ENCODE results near the gene PIGK.
A peak's percentile ranks its signal among the peaks of the same experiment; 100 is the strongest.

PIGK gene

DNA sequence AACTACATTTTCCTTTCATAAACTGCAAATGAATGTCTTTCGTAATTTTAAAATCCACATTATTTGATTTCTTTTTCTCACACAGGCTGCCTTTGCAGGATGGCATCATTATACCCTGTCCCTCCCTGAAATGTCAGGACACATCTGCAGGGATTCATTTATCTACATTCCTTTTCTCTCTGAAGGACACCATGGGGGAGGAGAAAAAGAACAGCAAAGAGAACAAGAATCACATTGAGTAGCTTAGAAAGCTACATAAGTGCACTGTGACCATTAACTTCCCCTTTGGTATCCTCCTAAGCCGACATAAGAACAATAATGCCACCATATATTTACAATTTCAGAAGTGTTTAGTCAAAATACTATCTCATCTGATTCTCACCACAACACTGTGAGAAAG lies 129.5 kb downstream of the PIGK start:
- no peak for DNase-seq

DNA sequence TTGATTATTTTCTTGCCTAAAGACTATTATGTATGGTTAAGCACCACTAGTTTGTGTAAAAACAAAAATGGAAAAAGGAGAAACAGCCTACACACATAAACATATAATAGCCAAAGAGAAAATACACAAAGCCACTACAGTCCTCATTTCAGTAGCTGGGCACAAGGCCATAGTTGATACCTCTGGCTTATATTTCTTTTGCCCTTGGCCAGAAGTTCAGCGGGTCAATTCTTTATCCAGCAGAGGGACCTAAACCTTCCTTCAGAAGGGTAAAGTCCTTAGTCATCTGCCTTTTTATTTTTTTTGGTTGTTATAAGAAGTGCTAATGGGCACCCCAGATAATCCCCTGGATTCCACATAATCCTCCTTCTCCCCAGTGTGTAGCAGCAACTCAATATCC lies 134.1 kb downstream of the PIGK start:
- no peak for DNase-seq

DNA sequence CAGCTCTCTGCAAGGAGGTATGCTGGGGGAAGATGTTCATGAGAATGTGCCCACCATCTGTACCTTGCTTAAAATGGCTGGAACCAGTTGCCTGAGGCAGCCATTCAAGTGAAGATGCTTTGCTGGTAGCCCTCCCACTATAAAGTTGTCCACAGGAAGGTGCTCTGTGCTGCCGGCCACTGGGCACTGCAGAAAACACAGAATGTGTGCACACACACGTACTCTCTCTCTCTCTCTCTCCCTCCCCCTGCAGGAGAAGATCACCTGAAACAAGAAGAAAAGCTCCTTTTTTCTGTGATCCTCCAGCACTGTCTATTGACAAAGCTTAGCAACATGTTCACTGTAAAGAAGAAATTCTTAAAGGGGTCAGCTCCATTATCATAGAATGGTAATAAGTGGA lies 134.8 kb downstream of the PIGK start:
- DNase-seq: no peak

DNA sequence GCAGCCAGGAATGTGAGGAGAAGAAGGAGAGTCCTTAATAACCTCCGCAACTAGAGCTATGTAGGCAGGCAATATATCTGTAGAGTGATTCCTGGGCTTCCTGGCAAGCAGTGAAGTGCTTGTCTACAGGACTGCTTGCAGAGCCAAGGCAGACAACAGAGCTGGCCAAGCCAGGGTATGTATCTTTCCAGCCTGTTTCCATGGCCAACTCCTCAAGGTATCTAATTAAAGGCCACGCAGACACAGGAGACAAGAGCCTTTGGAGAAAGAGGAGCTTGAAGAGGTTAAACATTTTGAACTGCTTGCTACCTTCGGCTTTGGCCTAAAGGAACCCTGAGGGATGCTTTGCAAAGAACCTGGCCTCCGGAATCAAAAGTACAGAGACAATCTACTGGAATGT lies 137.4 kb downstream of the PIGK start:
- DNase-seq: no peak

DNA sequence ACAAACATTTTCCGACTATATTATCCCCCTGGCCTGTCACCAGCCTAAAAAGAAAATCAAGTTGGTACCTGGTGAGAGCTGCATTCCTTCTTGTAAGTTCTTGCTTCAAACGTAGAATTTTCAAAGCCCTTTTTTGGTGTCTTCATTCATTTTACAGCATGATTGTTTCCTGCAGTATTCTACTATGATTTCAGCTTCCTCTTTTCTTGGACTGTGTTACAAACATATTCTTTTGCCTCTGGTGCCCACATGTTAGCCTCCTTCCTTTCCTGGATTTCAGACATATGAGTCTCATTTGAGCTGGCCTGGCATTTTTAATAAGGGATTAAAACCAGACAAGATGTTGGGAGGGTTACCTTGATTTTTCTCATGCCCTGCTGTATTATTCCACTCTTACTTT lies 142.5 kb downstream of the PIGK start:
- DNase-seq: no peak

DNA sequence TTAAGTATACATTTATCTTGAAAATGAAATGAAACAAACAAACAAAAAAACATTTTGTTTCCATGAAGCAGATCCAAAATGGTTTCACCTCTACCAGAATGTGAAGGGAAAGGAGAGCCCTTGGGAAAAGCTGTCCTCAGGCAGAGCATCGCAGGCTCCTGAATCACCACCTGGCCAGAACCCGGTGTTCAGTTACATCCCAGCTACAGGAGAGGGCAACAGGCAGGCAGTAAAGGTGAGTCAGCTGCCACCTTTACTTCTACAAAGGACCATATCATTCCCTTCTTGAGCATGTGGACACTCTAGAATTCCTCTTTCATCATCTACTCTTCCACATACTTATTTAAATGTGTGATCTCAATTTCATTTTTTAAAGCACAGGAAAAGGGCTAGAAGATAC lies 151.2 kb downstream of the PIGK start:
- DNase-seq: no peak

DNA sequence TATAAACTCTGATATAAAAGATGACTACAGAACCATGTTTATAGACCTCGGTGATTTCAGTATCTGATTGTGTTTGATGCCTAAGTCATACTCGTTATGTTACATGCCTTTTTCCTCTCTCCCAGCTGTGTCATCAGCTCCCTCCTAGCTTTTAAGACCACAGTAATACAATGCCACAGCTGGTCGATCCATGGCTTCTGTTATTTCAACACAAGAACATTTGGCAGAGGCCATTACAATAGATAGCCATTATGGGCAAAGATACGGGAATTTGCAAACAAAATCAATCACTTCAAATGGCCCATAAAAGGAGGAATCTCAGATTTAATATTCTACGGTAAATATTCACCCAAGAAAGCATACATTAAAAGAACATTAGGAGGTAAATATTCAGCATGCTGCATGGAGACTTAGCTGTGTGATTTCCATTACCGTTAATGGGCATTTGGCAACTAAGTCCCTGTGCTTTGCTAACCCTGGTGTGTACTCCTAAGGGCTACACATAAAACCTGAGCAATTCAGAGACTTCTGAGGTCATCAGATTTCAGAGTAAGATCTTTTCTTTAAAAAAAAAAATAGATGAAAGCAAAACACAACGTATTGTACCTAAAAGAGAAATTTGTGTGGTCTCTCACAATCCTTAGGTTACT lies 153.4 kb downstream of the PIGK start:
- no peak for DNase-seq

DNA sequence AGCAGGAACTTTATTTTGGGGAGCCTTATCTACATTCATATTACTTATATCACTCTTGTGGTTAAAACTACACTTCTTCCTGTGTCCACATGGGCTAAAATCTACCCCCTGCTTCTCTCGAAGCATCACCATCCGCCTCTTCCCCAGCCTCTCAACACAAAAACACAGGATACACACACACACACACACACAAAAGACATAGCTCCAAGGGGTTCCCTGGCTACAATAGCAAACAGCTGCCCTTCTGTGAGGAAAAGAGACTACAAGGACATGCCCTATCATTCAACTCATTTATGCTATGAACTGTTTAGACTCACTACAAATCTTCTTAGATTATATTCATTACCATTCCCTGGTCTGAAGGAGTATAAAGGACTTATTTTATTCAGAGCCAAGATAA lies 155.0 kb downstream of the PIGK start:
- DNase-seq: no peak

DNA sequence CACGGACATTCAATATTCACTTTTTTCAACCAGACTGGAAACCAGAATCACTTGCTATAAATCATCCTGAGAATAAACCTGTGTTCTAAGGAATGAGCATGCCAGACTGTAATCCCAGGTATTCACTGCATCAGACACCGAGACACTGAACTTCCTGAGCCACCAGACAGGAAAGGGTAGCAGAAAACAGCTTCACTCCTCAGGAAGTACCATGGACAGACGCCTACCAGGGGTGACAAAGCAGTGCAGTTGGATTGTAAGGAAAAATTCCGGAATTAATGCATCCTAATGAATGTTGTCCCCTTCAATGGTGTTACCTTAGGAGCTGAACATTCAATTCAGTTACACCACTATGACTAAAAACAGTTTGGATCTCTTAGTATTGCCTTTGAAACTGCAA lies 156.1 kb downstream of the PIGK start:
- DNase-seq: no peak

DNA sequence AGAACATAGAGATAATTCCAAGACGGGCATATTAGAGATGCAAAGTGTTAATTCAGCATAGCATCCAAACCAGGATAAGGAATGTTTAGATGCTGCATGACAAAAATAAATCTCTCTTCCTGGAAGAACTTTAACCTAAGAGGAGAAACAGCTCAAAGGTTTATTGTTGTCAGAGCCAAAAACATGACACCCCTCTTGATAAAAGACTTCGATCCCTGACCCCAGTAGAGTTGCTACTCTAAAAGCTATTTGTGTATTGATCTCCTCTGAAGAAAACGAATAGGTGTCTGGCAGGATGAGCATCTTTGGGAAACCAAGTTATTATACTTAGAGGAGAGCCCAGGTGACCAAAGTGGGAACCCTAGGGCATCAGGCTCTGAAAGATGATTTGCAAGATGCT lies 158.1 kb downstream of the PIGK start:
- no peak for DNase-seq

DNA sequence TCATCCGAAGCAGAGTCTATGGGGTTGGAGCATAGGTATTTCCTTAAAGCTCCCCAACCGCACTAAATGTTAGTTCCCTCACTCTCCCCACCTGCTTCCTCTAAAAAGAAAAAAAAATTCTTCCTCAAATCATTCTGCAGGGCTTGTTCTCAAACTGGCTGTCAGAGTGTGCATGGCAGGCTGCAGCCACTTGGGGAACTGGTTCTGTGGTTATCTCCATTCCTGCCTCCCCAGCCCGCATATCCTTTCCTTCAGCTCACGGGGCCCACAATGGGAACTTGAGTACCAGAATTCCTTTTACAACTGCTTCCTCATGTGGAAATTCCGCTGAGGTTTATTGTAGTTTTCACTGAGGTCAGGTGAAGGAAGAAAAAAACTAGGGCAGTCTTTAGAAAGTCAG lies 159.2 kb downstream of the PIGK start:
- DNase-seq: no peak

DNA sequence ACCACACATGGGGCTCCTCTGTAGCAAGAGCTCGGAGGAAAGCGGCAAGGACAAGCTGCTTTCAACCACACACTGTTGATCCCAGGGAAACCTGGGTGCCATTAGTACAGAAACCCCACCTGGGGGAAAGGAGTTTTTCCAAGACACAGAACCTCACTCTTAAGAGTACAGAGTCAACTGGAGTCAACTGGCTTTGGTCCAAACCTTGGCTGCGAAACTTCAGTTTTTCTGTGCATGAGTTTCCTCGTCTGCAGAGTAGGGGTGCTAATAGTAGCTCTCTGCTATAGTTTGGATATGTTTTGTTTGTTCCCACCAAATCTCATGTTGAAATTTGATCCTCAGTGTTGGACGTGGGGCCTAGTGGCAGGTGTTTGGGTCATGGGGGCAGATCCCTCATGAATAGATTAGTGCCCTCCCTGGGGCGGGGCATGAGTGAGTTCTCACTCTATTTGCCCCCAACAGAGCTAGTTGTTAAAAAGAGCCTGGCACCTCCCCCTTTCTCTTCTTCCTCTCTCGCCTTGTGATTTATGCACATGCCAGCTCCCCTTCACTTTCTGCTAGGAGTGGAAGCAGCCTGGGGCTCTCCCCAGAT lies 161.1 kb downstream of the PIGK start:
- no peak for DNase-seq

DNA sequence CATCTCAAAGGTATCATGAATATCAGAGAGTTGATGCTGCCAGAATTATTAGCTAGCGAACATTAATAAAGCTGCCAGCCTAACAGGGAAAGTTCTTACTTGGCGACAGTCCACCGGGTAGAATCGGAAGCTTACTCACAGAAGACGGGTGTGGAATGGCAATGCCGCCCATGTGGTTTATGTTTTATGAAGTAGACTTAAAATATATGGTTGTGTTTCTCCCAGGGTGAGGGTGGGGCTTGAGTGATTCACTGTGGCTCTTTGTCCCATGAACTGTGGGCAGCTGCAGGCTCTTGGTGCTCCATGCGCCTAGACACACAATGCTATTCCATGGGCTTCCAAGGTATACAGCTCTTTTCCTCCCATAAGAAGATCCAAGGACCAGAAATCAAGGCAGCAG lies 162.7 kb downstream of the PIGK start:
- no peak for DNase-seq

DNA sequence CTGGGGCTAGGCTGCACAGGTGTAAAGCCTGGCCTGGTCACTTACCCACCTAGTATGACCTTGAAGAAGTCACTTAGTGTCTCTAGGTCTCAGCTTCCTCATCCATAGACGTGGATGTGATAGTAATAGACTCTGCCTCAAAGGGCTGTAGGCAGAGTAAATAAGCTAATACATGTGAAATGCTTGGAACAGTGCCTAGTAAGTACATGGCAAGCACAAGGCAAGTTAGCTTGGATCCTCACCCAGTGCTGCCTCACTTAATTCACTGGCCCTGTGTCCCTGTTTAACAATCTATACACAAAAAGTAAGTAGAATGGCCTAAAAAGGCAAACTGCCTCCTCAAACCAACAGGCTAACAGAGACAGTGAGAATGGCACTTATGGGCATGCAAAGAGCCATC lies 167.8 kb downstream of the PIGK start:
- no peak for DNase-seq

DNA sequence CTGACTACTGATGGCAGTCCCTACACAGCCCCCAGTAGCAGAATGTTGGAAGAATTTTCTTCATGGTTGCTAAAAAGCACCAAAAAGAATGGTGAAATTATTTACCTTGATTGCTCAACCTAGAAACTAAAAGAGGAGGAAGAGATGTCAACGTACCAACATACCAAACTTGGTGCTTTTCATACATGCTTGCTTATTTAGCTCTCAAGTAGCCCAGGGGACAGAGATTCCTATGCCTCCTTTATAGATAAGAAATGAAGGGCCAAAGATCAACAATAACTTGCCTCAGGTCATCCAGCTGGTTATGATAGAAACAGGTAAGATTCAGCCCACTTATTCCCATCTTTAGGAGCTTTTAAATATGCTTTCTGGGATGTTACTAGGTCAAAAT lies 170.6 kb downstream of the PIGK start:
- peak; percentile 23 for DNase-seq

DNA sequence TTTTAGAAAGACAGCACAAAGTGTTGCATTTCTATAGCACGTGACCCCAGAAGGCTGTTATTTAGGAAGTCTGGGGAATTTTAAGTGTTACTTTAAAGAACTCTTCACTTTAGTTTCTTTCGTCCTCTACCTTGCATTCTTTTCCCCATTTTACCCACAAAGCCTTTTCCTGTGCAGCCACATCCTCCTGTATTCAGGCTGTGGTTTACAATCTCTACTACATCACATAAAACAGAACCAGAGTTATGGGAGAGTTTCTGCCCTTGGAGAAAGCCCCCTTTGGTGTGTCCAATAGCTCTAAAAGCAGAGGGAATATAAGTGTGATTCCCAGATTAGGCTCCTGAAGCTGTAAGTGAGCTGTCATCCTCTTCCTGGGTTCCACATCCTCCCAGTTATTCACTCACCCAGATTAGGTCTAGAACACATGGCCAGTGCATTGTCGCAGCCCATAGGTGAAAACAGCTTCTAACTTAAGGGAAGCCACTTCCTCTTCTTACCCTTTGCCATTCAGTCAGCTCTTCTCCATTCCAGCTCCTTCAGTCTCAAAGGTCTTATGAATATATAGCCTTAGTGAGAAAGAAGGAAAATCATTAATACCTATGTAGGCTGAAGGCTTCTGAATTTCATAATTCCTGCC lies 171.1 kb downstream of the PIGK start:
- no peak for DNase-seq

DNA sequence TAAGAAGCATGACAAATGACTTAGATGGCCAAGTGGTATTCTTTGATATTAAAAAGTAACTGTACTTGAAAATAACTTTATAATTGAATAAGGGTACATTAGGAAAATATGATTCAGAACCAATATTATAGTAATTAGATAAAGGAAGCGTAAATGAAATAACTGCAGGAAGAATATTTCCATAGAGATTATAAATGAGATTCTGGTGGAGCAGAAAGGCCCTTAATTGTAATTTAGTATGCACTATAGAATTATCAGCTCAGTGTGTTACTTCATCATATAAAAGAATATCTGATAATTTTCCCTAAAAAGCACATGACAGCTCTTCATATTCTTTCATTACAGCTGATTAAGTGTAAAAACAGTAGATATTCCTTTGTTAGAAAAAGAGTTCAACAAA lies 171.7 kb downstream of the PIGK start:
- no peak for DNase-seq

DNA sequence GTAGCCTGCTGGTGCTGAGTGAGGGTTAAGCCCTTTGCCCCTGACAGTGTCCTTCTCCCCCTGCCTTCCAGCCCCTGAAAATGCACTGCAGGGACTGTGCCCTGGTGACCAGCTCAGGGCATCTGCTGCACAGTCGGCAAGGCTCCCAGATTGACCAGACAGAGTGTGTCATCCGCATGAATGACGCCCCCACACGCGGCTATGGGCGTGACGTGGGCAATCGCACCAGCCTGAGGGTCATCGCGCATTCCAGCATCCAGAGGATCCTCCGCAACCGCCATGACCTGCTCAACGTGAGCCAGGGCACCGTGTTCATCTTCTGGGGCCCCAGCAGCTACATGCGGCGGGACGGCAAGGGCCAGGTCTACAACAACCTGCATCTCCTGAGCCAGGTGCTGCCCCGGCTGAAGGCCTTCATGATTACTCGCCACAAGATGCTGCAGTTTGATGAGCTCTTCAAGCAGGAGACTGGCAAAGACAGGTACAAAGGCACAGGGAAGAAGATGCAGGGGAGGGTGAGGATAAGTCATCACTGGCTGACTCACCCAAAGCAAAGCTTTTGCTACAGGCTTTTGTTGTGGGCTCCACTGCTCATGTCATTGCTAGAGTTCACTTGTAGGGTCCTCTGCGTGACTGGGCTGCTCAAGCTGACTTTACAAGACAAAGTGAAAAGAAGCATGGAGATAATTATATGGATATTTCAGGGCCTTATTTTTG lies 174.9 kb downstream of the PIGK start:
- DNase-seq: no peak

DNA sequence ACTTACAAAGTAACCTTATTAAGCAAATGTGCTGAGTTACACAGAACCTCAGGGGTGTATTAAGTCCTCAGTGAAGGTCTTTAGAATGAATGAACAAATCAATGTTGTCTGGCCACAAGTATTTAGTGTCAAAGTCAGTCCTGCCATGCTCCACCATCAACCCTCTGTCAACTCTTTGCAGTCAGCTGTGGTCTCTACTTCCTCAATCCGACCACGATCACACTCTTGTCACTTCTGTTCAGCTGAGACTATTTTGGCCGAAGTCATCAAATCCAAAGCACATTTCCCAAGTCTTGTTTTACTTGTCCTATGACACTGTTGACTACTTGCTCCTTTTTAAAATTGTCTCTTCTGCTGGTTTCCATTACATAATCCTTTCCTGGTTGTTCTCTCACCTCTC lies 178.4 kb downstream of the PIGK start:
- no peak for DNase-seq

DNA sequence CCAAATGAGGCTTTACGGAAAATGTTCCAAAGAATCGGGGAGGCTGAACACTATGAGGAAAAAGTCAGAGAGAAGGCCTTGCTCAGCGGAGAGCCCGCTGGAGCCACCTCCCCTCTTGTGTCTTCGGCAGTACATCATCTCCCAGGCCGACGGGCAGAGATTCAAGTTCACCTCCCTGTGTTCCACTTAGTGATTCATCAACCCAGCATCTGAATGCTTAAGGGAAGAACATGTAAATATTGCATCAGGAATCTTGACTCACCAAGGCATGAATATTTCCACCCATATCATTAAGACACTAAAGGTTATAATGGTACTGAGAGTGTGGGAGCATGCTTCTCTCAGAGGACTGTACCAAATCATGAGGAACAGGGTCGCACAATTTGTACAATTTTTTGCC lies 179.5 kb downstream of the PIGK start:
- no peak for DNase-seq

DNA sequence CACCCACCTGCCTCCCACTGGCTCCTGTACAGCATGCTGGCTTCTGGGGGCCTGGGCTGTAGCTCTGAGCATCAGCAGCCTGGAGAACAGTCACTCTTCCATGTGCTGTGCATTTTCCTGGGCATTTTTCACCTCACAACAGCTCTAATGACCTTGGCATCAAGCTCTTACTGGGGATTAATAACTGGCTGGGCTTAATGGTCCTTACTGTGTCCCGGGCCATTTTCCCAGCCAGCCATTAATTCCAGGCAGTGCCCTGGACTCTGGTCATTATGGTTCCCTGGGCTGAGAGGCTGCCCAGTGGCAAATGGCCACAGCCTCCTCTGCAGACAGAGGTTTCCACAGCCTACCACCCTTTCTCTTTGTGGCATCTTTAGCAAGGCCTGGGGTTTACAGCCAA lies 180.1 kb downstream of the PIGK start:
- DNase-seq: no peak
